Adrenal gland (tissue), 5 donors: ENCODE results near the gene TNS1.

Experiments used
- POLR2A ChIP-seq, 2 donors: fragments of 450-650 bp; IDR thresholded peaks; one replicate each; pipeline ENCODE4 v1.6.1; 2017; ENCODE audit warnings: antibody characterized with exemption in 2 of 2, mild to moderate bottlenecking in 2 of 2, moderate library complexity in 1 of 2
- TF ChIP-seq, protein P1 (sequence below), 6 experiments: fragments of 450-650 bp in 4 of 6; fragments of 200-600 bp in 2 of 6; sonication (generic) in 1 of 6; IDR thresholded peaks; 1 replicate in 5 of 6; 2 replicates in 1 of 6; pipeline versions ENCODE4 v1.5.1 to v1.8.0; 2016 to 2021; ENCODE audit warnings: antibody characterized with exemption in 6 of 6, mild to moderate bottlenecking in 2 of 6, moderate library complexity in 1 of 6
- donor health status: DM: no; HTN: no; CAD: no.

DNA sequence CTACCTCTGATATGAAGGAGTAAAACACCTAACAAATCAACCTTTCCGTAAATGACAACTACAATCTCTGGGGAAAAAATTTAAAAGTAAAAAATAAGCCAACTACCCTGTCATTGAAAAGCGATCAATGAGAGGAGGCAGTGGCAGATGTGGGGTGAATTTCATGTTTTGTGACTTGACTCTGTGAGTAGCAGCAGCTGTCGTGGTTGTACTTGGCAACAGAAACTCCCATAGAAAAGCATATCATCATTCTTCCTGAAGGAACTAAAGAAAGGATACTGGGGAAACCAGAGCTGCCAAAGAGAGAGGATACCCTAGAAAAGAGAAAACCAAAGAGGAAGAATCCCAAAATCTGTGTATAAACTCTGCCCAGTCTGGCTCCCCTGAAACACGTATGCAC is 236.4 kb downstream of the TNS1 start:
- TF ChIP-seq, protein P1, sequence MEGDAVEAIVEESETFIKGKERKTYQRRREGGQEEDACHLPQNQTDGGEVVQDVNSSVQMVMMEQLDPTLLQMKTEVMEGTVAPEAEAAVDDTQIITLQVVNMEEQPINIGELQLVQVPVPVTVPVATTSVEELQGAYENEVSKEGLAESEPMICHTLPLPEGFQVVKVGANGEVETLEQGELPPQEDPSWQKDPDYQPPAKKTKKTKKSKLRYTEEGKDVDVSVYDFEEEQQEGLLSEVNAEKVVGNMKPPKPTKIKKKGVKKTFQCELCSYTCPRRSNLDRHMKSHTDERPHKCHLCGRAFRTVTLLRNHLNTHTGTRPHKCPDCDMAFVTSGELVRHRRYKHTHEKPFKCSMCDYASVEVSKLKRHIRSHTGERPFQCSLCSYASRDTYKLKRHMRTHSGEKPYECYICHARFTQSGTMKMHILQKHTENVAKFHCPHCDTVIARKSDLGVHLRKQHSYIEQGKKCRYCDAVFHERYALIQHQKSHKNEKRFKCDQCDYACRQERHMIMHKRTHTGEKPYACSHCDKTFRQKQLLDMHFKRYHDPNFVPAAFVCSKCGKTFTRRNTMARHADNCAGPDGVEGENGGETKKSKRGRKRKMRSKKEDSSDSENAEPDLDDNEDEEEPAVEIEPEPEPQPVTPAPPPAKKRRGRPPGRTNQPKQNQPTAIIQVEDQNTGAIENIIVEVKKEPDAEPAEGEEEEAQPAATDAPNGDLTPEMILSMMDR (IDR thresholded peaks at IDR 0.05) = no peak
- TF ChIP-seq POLR2A (IDR thresholded peaks at IDR 0.05) = no peak
